Spleen (tissue), 7 donors: ENCODE results near the gene BTLA.

Source experiments
- CTCF ChIP-seq, 11 experiments: fragments of 200-600 bp in 7 of 11; fragments of 450-650 bp in 4 of 11; sonication (generic) in 4 of 11; IDR thresholded peaks in 8 of 11; conservative IDR thresholded peaks in 3 of 11; 1 replicate in 7 of 11; 2 replicates in 4 of 11; pipeline versions ENCODE4 v1.4.0 to v1.8.0; 2016 to 2021; ENCODE audit warnings: antibody characterized with exemption in 11 of 11, inconsistent platforms in 4 of 11, mild to moderate bottlenecking in 1 of 11
- POLR2A ChIP-seq, 3 donors: fragments of 450-650 bp; IDR thresholded peaks; one replicate each; pipeline ENCODE4 v1.5.1; 2017; ENCODE audit warnings: antibody characterized with exemption in 3 of 3, mild to moderate bottlenecking in 1 of 3
- donor health status: DM: no; HTN: no; CAD: no; lungs with moderate emphysema.
- donor health status: DM: no; HTN: no; CAD: no.
- donor health status: DM: no; HTN: no; CAD: no.

- TF ChIP-seq CTCF (IDR thresholded peaks at IDR 0.05 in 8 of 11, conservative IDR thresholded peaks at IDR 0.05 in 3 of 11) (no peak), POLR2A (IDR thresholded peaks at IDR 0.05) (no peak)
Measured at GRCh38 chr3:112464264-112464663, 35.0 kb downstream of the BTLA start.
